Stimulated activated CD4-positive, alpha-beta T cell treated with anti-CD3 and anti-CD28 coated beads, Interleukin-2, amount 100 ng/mL, for 48 hours (primary cell): ENCODE measurements around the gene PTDSS2.
A peak's percentile ranks its signal among the peaks of the same experiment; 100 is the strongest.
"Not testable (repeated sequence)": the region's sequence is repeated elsewhere in the genome, so short reads cannot be mapped to it uniquely, and the experiment has no call there.

ENCODE experiments used
- DNase-seq, 2 donors: peaks; one replicate each; pipeline ENCODE4 v3.0.0-alpha.2; 2020

PTDSS2 gene

DNA sequence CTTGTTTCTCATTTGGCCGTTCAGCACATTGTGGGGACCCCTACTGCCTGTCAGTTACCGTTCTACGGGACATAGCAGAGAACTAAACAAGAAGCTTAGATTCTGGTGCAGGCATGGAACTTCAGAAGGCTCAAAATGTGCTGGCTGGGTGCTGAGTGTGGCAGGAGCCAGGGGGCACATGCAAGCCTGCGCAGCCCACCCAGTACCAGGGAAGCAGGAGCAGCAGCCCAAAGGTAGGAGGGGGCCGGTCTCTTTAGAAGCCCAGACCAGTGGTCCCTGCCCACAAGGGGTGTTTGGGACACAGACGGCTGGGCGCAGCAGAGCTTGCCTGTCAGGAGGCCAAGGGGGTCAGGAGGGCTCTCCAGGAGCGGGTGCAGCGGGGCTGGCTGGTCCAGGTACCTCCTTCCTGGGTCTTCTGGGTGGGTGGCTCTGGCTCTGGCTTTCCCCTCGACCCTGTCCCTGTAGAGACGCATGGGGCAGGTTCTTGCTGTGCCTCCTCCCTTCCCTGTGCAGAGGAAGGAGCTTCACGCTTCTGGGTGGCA is 2.2 kb downstream of the PTDSS2 start:
- no peak for DNase-seq

- no peak for DNase-seq
Measured at GRCh38 chr11:452916-453527, 2.9 kb downstream of the PTDSS2 start.

- DNase-seq: no peak
Measured at GRCh38 chr11:453564-453963, 3.5 kb downstream of the PTDSS2 start.

DNA sequence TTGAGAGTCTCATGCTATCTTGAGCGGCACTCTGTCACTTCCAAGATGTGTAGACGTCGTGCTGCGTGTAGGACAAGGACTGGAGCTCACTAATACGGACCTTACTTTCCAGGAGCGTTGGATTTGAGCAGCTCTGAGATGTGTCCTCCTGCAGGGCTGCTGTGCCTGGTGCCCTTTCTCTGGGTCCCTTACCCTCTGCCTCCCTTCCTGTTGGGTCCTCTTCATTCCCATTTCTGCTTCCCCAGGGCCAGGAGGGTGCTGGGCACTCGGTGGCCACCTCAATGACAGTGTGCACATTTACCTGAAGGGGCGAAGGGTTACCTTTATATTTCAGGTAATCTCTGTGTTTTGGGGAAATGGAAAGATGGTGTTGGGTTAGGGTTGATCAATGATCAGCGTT is 4.0 kb downstream of the PTDSS2 start:
- no peak for DNase-seq

DNA sequence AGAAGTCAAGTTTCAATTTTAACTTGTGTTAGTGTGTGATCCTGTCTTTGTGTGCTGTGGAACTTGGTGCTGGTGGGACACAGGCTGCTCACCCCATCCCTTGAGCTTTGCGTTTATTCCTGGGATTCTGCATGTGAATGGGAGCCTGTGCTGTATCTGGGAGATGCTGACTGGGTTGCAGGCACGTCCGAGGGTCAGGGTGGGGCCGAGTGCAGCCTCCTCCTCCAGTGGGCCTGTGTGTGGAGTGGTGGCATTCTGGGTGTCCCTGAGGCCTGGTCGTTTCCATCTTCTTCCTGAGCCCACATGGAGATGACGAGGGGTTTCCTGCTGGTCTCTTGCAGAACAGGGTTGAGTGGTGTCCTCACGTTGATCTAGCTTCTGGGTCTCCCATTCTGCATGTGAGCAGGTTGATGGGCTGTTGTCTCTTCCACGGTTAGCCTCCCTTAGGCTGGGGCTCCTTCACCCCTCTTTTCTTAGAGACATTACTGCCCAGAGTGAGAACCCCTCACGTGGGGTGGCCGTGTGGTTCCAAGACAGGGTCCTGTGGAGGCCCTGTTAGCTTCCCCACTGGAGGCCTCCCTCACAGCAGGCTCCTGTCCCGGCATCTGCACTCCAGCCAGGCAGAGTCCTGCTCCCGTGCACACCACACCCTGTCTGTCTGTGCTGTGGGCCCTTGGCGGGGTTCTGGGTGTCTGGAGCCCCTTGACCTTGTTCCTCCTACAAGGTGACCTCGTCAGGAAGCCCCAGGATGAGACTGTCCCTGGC is 4.9 kb downstream of the PTDSS2 start:
- DNase-seq: no peak

DNA sequence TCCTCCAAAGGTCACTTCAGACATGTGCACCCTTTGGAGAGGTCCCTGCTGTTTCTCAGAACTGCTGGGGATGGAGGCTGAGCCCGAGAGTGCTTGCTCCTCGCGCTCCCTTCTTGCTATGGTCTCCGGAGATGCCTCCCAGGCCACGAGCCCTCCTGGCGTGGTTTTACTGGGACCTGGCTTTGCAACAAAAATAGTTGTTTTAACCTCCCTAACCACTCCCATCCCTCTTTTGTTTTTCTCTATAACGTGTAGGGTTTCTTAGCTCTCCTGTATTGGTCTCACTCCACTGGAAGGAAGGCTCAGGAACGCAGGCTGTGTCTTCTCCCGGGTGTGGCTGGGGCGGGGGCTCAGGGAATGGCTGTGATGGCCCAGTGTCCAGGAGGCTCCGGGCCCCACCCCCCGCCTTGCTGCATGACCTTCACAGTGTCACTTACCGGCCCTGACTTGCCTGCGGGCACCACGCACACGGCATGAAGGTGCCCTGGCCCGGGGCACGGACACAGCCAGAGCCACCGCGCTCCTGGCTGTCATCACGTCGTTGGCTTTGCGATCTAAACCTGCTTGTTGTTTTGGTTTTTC is 5.6 kb downstream of the PTDSS2 start:
- DNase-seq: no peak

DNA sequence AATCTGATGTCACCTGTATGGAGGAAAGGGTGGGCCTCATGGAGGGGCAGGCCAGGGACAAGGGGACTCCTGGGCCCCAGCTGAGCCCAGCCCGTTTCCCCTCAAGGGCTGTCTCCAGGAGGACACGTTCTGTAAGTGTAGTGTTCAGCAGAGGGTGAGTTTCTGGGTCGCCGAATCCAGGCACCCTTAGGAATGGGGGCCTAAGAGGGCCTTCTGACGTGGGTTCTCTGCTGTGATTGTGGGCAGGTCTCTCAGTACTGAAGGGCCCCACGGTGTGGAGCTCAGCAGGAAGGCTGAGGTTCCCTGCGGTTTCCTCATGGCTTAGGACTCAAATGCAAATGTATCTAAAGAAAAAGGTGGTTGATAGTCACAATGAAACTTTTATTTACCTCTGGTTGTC is 6.5 kb downstream of the PTDSS2 start:
- peak in 1 of 2 donors; percentile 24 for DNase-seq

DNA sequence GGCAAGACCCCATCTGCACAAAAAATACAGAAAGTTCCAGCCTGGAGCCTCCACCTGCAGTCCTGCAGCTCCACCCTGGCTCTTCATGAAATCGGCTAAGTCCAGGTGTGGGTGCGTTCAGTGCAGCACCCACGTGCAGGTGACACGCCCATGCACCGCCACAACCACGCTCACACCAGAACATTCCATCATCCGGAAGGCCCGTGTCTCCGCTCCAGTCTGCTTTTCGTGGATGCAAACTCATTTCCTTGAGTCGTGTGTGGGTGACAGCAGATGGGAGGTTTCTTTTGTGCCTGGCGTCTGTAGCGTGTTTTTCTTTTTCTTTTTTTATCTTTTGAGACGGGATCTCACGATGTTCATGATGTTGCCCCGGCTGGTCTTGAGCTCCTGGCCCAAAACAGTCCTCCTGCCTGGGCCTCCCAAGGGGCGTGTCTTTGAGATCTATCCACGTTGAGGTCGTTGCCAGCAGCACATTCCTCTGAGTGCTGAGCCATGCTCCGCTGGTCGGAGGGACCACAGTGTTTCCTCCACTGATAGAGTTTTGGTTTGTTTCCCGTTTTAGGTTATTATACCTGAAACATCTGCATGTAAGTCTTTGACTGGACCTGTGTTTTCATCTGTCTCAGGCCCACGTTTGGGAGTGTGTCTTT is 7.2 kb downstream of the PTDSS2 start:
- no peak for DNase-seq

DNA sequence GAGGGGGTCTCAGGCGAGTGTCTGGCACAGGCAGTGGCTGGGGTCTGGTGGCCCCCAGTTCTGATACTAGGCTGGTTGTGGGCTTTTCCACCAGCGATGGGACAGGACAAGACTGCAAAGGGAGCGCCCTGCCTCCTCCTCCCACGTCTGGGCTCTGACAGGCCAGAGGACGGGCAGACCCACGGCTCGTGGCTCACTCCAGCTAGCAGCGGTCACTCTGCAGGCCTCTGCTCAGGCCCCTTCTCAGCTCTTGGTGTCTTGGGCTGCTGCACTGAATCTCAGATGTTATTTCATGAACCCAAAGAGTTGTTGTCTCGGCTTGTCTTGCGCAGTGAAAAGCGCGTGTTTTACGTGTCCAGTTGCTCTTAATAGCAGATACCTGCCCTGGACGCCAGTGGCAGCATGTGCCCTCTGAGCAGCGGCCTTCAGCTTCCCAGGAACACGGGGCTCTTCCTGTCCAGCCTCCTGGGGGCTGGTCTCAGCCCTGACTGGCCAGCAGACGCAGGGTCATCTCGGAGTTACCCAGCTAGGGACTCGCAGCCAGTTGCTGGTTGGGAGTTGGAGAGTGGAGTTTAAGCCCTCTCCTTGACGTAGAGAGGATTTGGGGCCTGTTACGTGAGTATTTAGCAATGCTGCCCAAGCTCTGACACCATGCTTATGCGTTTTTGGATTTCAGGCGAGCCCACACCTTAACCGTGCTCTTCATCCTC is 9.6 kb downstream of the PTDSS2 start:
- DNase-seq: no peak

DNA sequence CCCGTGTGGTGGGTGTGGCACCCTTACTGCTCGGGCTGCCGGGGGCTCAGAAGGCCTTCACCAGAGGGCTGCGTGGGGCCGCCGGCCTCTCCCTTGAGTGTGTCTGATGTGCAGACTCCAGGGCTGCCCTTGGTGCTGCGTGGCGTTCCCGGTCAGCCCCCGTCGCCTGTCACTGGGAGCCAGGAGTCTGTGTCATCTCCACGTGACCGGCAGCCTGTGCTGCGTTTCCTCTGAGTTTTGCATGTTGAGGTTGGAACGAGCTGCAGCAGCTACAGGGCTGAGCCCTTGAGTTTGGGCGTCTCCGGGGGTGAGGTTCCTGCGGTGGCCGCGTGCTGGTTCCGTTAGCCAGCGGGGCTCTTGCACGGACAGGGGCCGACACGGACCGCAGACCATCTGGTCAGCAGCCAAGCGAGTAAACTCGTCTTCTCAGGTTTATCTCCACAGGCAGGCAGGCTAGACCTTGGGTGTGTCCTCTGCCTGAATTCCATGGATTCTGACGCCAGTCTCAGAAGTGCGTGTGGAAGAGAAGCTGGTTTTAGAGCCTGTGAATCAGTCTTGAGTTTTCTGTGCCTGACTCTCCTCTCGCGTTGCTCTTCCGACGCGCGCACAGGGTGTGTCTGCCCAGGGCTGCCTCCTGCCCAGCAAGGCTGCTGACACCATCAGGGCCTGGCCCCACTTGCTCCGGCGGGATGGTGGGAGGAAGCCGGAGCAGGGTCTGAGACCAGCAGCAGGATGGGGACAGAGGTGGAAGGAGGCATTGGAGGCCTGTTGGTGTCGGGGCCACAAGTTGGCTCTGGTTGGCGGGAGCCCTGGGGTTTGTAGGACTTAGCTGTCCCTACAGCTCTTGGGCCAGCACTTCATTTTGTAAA is 10.5 kb downstream of the PTDSS2 start:
- no peak for DNase-seq

DNA sequence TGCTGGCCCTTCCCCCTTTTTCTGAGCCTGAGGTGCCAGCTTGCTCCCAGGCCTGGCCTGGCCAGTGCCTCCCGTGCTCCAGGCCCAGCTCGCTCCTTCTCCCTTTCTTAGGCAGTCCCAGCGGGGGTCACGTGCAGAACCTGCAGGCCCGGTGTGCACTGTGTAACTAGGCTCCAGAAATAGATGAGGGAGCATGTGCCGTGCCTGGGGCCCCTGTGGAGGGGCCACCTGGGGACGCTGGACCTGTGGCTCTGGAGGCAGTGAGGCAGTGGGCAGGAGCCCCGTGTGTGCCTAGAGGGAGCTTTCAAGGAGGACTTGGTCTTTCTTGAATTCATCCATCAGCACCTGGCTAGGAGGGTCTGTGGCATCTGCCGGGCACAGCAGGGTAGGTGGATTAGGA is 11.5 kb downstream of the PTDSS2 start:
- DNase-seq: no peak

DNA sequence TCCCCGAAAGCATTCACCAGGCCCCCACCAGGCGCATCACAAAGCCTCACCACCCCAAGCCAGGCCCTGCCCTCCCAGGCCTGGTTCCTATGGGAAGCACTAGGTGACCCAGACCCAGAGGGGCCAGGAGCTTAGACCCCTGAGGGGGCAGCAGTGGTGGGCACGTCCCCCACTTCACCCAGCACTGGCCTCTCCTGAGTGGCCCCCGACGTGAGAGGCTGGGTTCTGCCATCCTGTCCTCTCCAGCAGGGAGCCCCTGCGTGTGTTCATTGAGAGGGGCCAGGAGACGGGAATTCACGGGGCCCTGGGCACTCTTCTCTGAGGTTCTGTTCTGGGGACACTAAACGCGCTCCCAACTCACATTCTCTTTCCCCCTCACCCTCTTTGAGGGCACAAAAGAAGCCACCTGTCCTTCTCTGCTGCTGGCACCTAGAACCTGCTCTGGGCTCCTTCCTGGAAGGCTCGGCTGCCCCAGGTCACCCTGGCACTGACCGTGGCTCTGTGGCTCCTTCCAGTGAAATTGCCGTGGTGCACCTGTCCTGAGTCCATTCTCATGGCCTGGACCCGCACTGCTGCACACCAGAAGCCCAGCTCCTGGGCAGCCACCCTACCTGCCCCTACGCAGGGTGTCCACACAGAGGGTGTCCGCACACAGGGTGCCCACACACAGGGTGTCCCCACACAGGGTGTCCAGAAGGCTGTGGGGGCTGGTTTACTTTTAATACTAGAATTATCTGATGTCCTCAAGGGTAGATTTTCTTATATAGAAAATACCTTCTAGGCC is 12.2 kb downstream of the PTDSS2 start:
- no peak for DNase-seq

DNA sequence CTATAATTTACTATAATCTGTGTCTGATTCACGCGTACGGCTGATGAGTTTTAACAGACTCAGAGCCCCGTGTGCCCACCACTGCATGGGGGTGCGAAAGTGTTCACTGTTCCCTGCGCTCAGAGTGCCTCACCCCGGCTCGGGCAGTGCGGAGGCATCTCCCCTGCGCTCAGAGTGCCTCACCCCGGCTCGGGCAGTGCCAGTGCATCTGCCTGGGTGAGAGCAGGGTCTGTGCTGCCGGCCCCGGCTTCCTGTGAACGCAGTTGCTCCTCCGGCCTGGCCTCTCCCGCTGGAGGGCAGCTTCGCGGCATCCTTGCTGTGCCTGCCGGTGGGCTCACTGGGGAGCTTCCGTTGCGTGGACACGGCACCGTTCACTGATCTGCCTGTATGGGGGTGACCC is 14.2 kb downstream of the PTDSS2 start:
- DNase-seq: no peak

- no peak for DNase-seq
Measured at GRCh38 chr11:465896-466530, 15.9 kb downstream of the PTDSS2 start.

GRCh38 chr11:468036-468435 is 18.0 kb downstream of the PTDSS2 start:
- DNase-seq: no peak

- no peak for DNase-seq
Measured at GRCh38 chr11:468493-468892, 18.4 kb downstream of the PTDSS2 start.

GRCh38 chr11:469026-469683 is 19.1 kb downstream of the PTDSS2 start:
- DNase-seq: not testable (repeated sequence)

DNA sequence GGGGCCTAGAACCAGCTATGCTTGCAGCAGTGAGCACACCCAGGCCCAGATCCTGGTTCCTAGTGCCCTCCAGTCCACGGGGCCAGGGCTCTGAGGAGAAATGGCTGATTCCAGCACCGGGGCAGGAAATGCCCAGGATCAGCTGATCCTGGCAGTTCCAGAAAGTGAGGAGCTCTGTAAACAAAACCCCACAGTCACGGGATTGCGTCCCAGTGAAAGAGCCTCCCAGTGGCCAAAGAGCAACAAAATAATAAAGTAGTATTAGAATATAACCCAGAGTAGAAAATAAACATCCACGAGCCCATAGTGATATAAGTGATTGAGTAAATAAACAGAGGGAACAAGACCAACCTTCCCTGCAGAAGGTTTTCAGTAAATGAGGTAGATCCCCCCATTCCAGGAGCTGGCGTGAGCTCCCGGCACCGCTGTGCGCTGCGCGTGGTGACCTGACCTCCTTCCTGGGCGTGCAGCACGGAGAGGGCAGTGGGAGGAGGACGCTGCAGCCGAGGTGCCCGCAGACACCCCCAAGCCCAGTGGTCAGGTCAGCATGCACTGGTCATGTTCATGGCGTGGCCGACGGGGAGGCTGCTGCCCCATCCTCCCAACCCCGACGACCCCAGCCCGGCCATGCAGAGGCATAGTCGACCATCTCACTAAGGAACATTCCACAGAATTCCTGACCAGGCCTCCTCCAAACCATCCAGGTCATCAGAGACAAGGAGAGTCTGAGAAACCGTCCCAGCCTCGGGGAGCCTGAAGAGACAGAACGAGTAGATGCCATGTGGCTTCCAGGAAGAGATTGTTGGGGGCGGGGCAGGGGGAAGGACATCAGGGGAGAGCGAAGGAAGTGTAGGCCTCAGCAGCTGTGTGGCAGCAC is 19.8 kb downstream of the PTDSS2 start:
- DNase-seq: no peak
